Lower lobe of right lung (tissue), 2 donors: Measurements from ENCODE around the gene LCN1. TPM values are rescaled to one million over a fixed set of nuclear protein-coding genes. Genes with fewer than 3 reads are reported as not detected.
A peak's percentile ranks its signal among the peaks of the same experiment; 100 is the strongest.

Source experiments
- ATAC-seq, 2 donors: fragments of 200-7000 bp; cut with Tn5 transposase; one replicate each; pipeline ENCODE4 v1.9.1; 2020 to 2022; ENCODE audit warnings: mild to moderate bottlenecking in 2 of 2, moderate library complexity in 2 of 2
- DNase-seq: peaks from one replicate; pipeline ENCODE4 v3.0.0-alpha.2; 2020
- H3K27ac ChIP-seq: fragments of 200-600 bp; one replicate; pipeline ENCODE4 v1.8.0; 2022
- H3K27me3 ChIP-seq: fragments of 200-600 bp; one replicate; pipeline ENCODE4 v1.8.0; 2022; ENCODE audit warnings: low read depth
- H3K36me3 ChIP-seq: fragments of 200-600 bp; one replicate; pipeline ENCODE4 v1.8.0; 2022; ENCODE audit warnings: mild to moderate bottlenecking
- H3K4me1 ChIP-seq: fragments of 200-600 bp; one replicate; pipeline ENCODE4 v1.8.0; 2022
- H3K4me3 ChIP-seq: fragments of 200-600 bp; one replicate; pipeline ENCODE4 v1.8.0; 2022; ENCODE audit warnings: mild to moderate bottlenecking
- H3K9me3 ChIP-seq: fragments of 200-600 bp; one replicate; pipeline ENCODE4 v1.8.0; 2022
- CTCF ChIP-seq: fragments of 200-600 bp; IDR thresholded peaks from one replicate; pipeline ENCODE4 v1.8.0; 2022; ENCODE audit warnings: antibody characterized with exemption, mild to moderate bottlenecking
- intact Hi-C: fragments of 100-400 bp; cut with DNase I; formaldehyde crosslinking; loops from one replicate; pipeline ENCODE4 v1.11.0; 2022
- total RNA-seq: library from RNA; stranded (reverse); fragmentation: NEBNext Ultra II Directional; extraction: Animal tissue kit (Norgen Biotek cat#: 25700); gene quantifications from one replicate; pipeline ENCODE4 v1.2.1, GENCODE V29; 2021
- donor health status: DM: no; HTN: yes; CAD: no; lungs with severe emphysema.

The LCN1 gene
- total RNA-seq, 1 donor from 2014 or later, result not detected

GRCh38 chr9:135505406-135506187 lies 15.6 kb upstream of the LCN1 start:
- no peak for ATAC-seq

GRCh38 chr9:135506327-135507103 lies 14.7 kb upstream of the LCN1 start:
- DNase-seq (peak; percentile 42), ATAC-seq (no peak)
- Histone ChIP-seq H3K27me3 (no peaks in the 10 kb centered on the region), H3K4me3 (no peak overlapping the region), H3K4me1 (peaks cover 11% of the 10 kb centered on the region), H3K27ac (no peak overlapping the region), H3K9me3 (no peaks in the 10 kb centered on the region), H3K36me3 (peaks cover 35% of the 10 kb centered on the region)
- intact Hi-C loops, result no loop called here
- no peak for TF ChIP-seq CTCF

More at GRCh38 chr9:135505406-135506187, 15.6 kb upstream of the LCN1 start:
- H3K9me3 ChIP-seq, result no peaks in the 10 kb centered on the region
- no peak overlapping the region for H3K27ac ChIP-seq
- DNase-seq, result peak; percentile 45
- H3K27me3 ChIP-seq, result no peaks in the 10 kb centered on the region
- peaks cover 15% of the 10 kb centered on the region for H3K4me1 ChIP-seq
- intact Hi-C loops, result no loop called here
- H3K4me3 ChIP-seq, result no peak overlapping the region
- TF ChIP-seq CTCF, result no peak
- H3K36me3 ChIP-seq, result peaks cover 35% of the 10 kb centered on the region

DNA sequence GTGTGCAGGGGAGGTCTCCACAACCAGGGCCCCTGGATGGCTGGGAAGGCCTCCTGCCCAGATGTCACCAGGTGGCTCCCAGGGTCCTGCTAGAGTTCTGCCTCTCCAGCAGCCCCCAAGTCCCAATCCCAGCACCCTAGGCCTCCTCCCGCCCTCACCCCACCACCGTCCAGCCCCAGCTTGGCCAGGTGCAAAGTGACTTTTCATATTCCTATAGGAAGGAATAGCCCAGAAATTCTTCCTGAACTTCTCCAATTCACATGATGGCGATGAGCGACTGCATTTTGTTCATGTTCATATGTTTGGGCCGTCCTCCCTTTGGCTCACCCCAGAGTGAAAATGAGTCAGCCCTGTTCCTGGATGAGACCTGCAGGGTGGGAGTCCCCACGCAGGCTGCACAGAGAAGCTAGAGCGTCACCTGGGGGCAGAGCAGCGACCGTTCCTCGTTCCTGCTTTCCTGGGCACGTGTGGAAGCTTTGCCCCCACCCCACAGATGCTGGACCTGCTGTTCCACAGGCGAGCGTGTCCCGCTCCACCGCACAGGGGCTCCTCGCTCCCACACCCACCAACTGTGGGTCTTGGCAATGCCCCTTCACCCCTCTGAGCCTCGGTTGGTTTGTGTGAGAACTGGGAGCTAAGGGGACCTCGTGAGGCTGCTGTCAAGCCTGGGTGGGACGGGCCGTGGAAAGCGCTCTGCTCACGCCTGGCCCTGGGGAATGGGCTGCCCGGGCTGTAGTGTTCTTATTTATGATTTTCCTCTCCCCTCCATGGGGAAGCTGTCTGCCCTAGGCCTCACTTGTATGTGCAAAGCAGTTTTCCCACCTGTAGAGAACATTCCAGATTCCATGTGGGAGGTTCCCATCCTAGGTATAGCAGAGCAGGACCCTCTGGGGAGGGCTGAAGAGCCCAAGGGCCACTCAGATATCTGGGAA lies 13.9 kb upstream of the LCN1 start:
- Histone ChIP-seq H3K27me3 (no peaks in the 10 kb centered on the region), H3K4me3 (no peak overlapping the region), H3K4me1 (peaks cover 2% of the 10 kb centered on the region), H3K27ac (no peak overlapping the region), H3K36me3 (peaks cover 31% of the 10 kb centered on the region), H3K9me3 (no peaks in the 10 kb centered on the region)
- intact Hi-C loops, result no loop called here
- DNase-seq (peak; percentile 29), ATAC-seq (no peak)
- no peak for TF ChIP-seq CTCF

GRCh38 chr9:135508211-135508820 lies 12.9 kb upstream of the LCN1 start:
- peak; percentile 14 for DNase-seq
- no peak for TF ChIP-seq CTCF
- no peak for ATAC-seq
- H3K4me1 ChIP-seq, result no peaks in the 10 kb centered on the region
- no peaks in the 10 kb centered on the region for H3K27me3 ChIP-seq
- no peak overlapping the region for H3K27ac ChIP-seq
- intact Hi-C loops, result no loop called here
- no peak overlapping the region for H3K4me3 ChIP-seq
- H3K9me3 ChIP-seq, result no peaks in the 10 kb centered on the region
- H3K36me3 ChIP-seq, result peaks cover 23% of the 10 kb centered on the region

GRCh38 chr9:135509458-135509857 lies 11.8 kb upstream of the LCN1 start:
- intact Hi-C loops, result no loop called here
- Histone ChIP-seq H3K9me3 (no peaks in the 10 kb centered on the region), H3K4me1 (no peaks in the 10 kb centered on the region), H3K36me3 (peaks cover 11% of the 10 kb centered on the region), H3K27ac (no peak overlapping the region), H3K4me3 (no peak overlapping the region), H3K27me3 (no peaks in the 10 kb centered on the region)
- ATAC-seq (no peak), DNase-seq (no peak)
- no peak for TF ChIP-seq CTCF
